ENCODE results near the gene CCL27.

Gene CCL27, protein sequence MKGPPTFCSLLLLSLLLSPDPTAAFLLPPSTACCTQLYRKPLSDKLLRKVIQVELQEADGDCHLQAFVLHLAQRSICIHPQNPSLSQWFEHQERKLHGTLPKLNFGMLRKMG

DNA sequence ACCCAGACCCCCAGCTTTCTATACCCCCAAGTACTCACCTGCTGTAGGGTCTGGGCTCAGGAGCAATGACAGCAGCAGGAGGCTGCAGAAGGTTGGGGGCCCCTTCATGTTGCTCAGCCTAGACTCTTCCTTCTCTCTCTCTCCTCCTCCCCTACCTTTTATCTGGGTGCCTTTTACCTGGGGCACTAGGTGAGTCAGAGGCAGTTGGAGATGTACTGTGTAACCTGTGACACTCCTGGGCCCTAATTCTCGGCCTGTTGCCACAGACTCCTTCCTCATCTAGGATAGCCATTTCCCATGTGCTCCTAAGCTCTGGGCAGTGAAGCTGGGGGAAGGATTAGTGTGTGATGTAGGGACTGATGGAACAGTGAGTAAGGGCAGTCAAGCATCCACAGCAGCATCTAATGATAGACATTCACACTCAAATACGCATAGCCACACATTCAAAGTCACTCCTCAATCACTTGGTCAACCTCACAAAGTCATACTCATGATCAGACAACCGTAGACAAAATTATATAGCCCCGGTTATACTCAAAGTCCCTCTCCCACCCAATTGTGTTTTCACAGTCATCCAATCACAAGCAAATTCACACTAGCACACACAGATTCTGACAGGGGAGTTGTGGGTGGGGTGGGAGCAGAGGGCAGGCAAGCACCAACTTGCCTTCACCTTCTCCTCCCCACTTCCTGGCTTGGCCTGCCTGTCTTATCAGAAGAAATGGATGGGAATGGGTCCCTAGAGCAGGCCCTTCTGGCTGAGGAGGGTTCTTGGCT lies at the start of gene CCL27:
Gene CCL27 (minus strand): TSS at position 132 of the 777 bp plus-strand sequence. CDS start 24 bp downstream, at position 108.
- no peak for DNase-seq

DNA sequence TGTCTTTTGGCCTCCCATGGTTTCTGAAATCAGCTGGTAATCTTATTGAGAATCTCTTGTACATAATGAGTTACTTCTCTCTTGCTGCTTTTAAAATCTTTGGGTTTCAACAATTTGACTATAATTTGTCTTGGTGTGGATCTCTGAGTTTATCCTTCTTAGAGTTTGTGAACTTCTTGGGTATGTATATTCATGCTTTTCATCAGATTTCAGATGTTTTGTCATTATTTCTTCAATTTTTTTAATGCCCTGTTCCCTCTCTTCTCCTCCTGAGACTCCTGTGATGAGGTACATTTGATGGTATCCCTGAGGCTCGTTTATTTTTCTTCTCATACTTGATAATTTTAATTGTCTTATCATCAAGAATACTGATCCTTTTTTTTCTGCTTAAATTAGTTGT lies 49.7 kb upstream of the CCL27 start:
- no peak for DNase-seq

DNA sequence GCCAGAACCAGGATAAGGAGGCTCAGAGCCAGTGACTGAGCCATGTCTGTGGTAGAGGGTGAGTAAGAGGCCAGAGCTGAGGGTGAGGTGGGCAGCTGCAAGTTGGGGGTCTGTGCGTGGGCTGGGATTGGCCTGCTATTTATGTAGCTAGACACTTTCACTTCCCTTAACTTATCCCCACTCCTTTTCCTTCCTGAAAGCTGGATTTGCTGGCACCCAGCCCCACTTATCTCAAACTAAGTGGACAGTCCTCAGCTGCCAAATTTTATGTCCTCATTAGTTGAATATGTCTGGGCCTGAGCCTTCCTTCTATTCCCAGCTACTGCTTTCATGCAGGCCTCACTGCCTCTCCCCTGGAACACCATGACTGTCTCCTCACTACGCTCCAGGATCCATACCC lies 47.6 kb upstream of the CCL27 start, which contains the start of gene CCL21:
Gene CCL21 (minus strand): TSS at position 114 of the 400 bp plus-strand sequence. CDS start 70 bp downstream, at position 44.
- no peak for DNase-seq

DNA sequence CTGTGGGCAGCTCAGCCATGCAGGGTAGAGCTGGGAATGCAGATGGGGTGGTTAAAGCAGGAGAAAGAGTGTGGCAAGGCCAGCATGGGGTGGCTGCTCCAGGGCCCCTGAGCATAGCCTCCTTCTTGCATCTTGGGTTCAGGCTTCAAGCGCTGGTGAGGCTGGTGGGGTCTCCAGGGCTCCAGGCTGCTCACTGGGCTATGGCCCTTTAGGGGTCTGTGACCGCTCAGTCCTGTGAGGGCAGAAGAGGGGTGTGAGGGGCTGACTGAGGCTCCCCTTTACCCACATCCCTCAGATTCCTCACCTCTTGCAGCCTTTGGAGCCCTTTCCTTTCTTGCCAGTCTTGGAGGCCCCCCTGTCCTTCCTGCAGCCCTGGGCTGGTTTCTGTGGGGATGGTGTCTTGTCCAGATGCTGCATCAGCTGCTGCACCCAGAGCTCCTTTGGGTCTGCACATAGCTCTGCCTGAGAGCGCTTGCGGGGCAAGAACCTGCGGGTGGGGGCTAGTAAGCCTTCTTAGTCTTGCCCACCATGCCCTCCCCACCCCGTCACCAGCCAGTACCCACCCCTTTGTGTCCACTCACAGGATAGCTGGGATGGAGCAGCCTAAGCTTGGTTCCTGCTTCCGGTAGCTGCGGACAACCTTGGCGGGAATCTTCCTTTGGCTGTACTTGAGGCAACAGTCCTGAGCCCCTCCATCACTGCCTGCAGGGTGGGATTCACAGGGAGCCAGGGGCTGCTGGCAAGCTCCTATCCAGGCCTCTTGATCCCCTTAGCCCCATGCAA lies 46.9 kb upstream of the CCL27 start:
- DNase-seq: no peak

GRCh38 chr9:34707130-34707529 lies 44.7 kb upstream of the CCL27 start:
- no peak for DNase-seq

- DNase-seq: peak; percentile 57 to 66 (median 65)
These were observed 39.6 kb upstream of the CCL27 start for GRCh38 chr9:34701769-34702736.

GRCh38 chr9:34701023-34701768 lies 38.7 kb upstream of the CCL27 start:
- peak; percentile 50 to 76 (median 66) for DNase-seq

- no peak for DNase-seq
These were observed 32.4 kb upstream of the CCL27 start for GRCh38 chr9:34694811-34695210.

GRCh38 chr9:34693560-34693959 lies 31.1 kb upstream of the CCL27 start:
- no peak for DNase-seq

GRCh38 chr9:34691936-34692315 lies 29.5 kb upstream of the CCL27 start:
- no peak for DNase-seq

- DNase-seq: no peak
These were observed 28.8 kb upstream of the CCL27 start, which contains the start of gene CCL19 for GRCh38 chr9:34690983-34691935. CCL19 (minus strand) TSS chr9:34691276; CDS start chr9:34691139, 137 bp downstream.

DNA sequence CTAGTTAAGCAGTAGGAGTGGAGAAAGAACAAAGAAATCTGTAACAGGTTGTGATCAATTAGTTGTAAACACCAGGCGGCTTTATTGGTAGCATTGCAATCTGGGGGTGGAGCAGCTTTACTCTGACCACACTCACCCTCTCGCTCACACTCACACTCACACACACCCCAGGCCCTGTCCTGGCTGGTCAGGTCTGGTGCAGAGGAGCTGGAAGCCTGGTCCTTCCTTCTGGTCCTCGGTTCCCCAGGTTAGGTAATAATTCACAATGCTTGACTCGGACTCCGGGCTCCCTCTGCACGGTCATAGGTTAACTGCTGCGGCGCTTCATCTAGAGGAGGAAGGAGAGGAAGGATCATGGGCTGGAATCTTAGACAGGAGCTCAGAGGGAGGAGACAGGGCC lies 27.1 kb upstream of the CCL27 start:
- DNase-seq: no peak

DNA sequence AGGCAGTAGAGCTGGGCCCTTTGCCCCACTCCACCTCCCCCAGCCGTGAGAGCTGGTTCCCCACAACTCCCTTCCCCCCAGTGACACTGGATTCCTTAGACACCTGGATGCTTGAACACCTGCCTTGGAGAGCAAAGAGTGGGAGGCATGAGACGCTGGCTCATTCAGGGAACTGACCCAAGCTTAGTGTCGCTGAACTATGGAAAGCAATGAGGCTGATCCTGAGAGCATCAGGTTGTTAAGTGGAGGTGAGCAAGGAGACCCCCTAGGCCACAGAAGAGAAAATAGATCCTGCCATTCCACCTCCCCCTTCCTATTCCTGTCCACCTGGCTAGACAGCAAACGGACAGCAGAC lies 26.6 kb upstream of the CCL27 start:
- DNase-seq: peak in 2 of 3 experiments; percentile 13 to 40

GRCh38 chr9:34688329-34689115 lies 26.1 kb upstream of the CCL27 start:
- no peak for DNase-seq

DNA sequence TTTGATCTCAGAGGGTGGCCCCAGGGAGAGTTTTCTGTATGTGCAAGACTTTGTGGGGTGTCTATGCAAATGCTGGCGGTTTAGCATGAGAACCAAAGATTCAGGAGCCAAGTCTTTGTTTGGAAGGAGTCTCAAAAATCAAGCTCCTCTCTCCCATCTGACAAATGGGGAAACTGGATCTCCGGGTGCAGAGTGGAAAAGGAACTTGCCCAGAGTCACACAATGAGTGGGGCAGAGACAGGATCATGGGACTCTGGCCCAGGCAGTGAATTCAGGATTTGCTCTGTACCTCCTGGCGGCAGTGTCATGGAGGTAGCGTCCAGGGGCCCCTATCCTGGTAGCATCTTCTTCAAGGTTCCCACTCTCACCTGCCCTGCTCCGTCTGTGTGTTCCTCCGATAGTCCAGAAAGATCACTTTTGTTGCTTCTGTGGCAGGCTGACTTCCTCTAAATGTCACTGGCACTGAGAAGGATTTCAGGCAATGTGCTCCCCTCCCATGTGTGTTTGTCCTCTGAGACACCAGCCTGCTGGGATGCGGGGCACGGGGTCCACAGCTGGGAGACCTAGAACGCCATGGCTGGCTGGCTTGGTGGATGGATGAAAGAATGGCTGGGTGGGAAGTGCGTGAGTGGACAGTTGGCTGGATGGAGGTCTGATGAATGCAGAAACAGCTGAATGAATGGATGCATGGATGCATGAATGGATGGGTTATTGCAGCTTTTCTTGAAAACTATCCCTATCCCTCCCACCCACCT lies 25.0 kb upstream of the CCL27 start:
- DNase-seq: no peak

DNA sequence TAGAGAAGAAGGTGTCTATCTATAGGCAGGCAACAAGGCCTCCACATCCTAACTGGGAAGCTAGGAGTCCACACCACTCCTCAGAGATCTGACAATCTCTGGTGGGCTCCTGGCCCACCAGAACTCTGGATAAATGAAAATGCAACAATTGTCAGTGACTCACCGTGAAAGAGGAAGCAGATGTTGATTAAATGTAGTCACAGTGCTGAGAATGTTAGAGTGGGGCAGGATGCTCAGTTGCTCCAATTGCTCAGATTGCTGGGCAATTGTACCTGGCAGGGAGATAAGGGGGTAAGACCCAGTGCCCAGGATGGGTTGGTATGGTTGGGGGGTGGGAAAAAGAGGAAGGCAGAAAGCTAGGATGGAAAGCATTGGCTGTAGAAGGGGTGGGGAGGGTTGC lies 24.3 kb upstream of the CCL27 start:
- no peak for DNase-seq

- DNase-seq: no peak
These were observed 23.8 kb upstream of the CCL27 start for GRCh38 chr9:34686231-34686630.

DNA sequence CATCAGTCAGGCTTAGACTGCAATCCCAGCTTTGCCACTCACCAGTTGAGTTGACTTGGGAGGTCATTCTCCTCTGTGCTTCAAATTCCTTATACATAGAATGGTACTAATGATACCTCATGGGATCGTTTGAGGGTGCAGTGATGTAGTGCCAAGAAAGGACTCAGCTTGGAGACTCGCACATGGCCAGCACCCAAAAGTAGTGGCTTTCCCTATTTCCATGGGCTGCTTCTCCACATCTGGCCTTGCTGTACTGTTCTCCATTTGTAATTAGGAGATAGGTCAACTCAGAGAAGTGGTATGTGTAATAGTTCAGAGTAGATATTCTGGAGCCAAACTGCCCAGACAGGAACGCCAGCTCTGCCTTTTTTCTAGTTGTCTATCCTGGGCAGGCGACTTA lies 23.1 kb upstream of the CCL27 start:
- no peak for DNase-seq

DNA sequence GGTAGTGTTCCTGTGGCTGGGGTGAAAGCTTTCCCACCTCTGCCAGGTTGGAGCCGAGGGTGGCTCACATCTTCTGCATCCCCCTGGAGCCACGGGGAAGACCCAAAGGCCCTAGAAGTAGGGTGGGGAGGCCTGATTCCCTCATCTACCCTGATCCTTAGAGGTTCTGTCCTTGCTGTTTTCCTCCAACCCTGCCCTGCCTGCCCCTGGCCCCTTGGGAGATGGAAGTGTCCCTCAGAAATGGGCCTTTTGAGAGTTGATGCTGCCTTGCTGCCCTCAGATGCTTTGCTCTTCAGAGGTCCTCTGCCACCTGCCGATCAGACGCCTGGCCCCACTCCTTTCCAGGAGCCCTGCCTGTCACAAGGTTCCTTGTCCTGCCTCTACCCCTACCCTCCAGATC lies 22.4 kb upstream of the CCL27 start:
- no peak for DNase-seq

Measured in NCI-H1417 (cell line).